HUES48 (cell line): ENCODE measurements around the gene SPRN.
A peak's percentile ranks its signal among the peaks of the same experiment; 100 is the strongest.
"Not testable (repeated sequence)": the region's sequence is repeated elsewhere in the genome, so short reads cannot be mapped to it uniquely, and the experiment has no call there.

Experiments
- H3K27ac ChIP-seq: one replicate; pipeline ENCODE4 v1.7.0; 2013; ENCODE audit warnings: low read depth, low read length, inconsistent platforms
- H3K27me3 ChIP-seq: 2 replicates; pipeline ENCODE4 v1.6.1; 2013; ENCODE audit warnings: mild to moderate bottlenecking, low read length; ENCODE audit not compliant: control insufficient read depth, insufficient read depth
- H3K36me3 ChIP-seq: 2 replicates; pipeline ENCODE4 v1.6.1; 2013; ENCODE audit warnings: low read length; ENCODE audit not compliant: control insufficient read depth, insufficient read depth
- H3K4me1 ChIP-seq: 2 replicates; pipeline ENCODE4 v1.6.1; 2013; ENCODE audit warnings: mild to moderate bottlenecking, low read length; ENCODE audit not compliant: control insufficient read depth, insufficient read depth
- H3K4me3 ChIP-seq: 2 replicates; pipeline ENCODE4 v1.5.1; 2013; ENCODE audit warnings: mild to moderate bottlenecking, low read depth, low read length
- H3K9ac ChIP-seq: 2 replicates; pipeline ENCODE4 v1.6.1; 2013; ENCODE audit warnings: mild to moderate bottlenecking, low read depth, low read length, moderate library complexity
- H3K9me3 ChIP-seq: 2 replicates; pipeline ENCODE4 v1.6.1; 2013; ENCODE audit warnings: low read length; ENCODE audit not compliant: control insufficient read depth, insufficient read depth

SPRN gene

GRCh38 chr10:133424601-133425000 is at the start of gene SPRN:
SPRN (minus strand) TSS chr10:133424625; CDS start chr10:133423681, 944 bp downstream.
- not testable (repeated sequence) for H3K27ac ChIP-seq, H3K9ac ChIP-seq, H3K4me1 ChIP-seq, H3K9me3 ChIP-seq
- Histone ChIP-seq H3K36me3 (peaks cover 12% of the 10 kb centered on the region; the same call in 1 of the 2 replicates), H3K27me3 (peaks cover 14% of the 10 kb centered on the region), H3K4me3 (peak within 1 kb of the TSS; percentile 41; the same call in 1 of the 2 replicates)

GRCh38 chr10:133474027-133474426 is 49.6 kb upstream of the SPRN start:
- Histone ChIP-seq H3K4me1 (no peaks in the 10 kb centered on the region), H3K9me3 (peaks cover 64% of the 10 kb centered on the region), H3K27me3 (no peaks in the 10 kb centered on the region)

GRCh38 chr10:133473270-133473669 is 48.8 kb upstream of the SPRN start:
- Histone ChIP-seq H3K9ac (no peak overlapping the region), H3K9me3 (peaks cover 67% of the 10 kb centered on the region), H3K36me3 (no peaks in the 10 kb centered on the region)

More at GRCh38 chr10:133474027-133474426, 49.6 kb upstream of the SPRN start:
- no peaks in the 10 kb centered on the region for H3K36me3 ChIP-seq
- H3K9ac ChIP-seq = no peak overlapping the region
- no peak overlapping the region for H3K4me3 ChIP-seq
- no peak overlapping the region for H3K27ac ChIP-seq

GRCh38 chr10:133471300-133472109 is 47.1 kb upstream of the SPRN start:
- Histone ChIP-seq H3K36me3 (no peaks in the 10 kb centered on the region), H3K4me1 (no peaks in the 10 kb centered on the region), H3K27me3 (no peaks in the 10 kb centered on the region), H3K4me3 (no peak overlapping the region), H3K9ac (no peak overlapping the region), H3K9me3 (peaks cover 80% of the 10 kb centered on the region), H3K27ac (no peak overlapping the region)

More at GRCh38 chr10:133473270-133473669, 48.8 kb upstream of the SPRN start:
- H3K27me3 ChIP-seq = no peaks in the 10 kb centered on the region
- H3K4me1 ChIP-seq = no peaks in the 10 kb centered on the region
- H3K27ac ChIP-seq = no peak overlapping the region
- H3K4me3 ChIP-seq = no peak overlapping the region

GRCh38 chr10:133469205-133469604 is 44.8 kb upstream of the SPRN start:
- not testable (repeated sequence) for H3K36me3 ChIP-seq, H3K27me3 ChIP-seq, H3K27ac ChIP-seq, H3K4me3 ChIP-seq, H3K9ac ChIP-seq, H3K4me1 ChIP-seq
- H3K9me3 ChIP-seq = peaks cover 80% of the 10 kb centered on the region

- peaks cover 82% of the 10 kb centered on the region for H3K9me3 ChIP-seq
These were observed 43.0 kb upstream of the SPRN start for GRCh38 chr10:133467286-133467911.

GRCh38 chr10:133466683-133467275 is 42.4 kb upstream of the SPRN start:
- Histone ChIP-seq H3K4me1 (no peaks in the 10 kb centered on the region), H3K27me3 (no peaks in the 10 kb centered on the region), H3K9me3 (peaks cover 82% of the 10 kb centered on the region), H3K9ac (no peak overlapping the region), H3K27ac (no peak overlapping the region), H3K4me3 (no peak overlapping the region), H3K36me3 (no peaks in the 10 kb centered on the region)

More at GRCh38 chr10:133467286-133467911, 43.0 kb upstream of the SPRN start:
- Histone ChIP-seq H3K4me3 (no peak overlapping the region), H3K27ac (no peak overlapping the region), H3K4me1 (no peaks in the 10 kb centered on the region), H3K36me3 (no peaks in the 10 kb centered on the region), H3K9ac (no peak overlapping the region), H3K27me3 (no peaks in the 10 kb centered on the region)

- Histone ChIP-seq H3K4me3 (no peak overlapping the region), H3K9ac (no peak overlapping the region), H3K27ac (no peak overlapping the region), H3K9me3 (peaks cover 82% of the 10 kb centered on the region), H3K27me3 (no peaks in the 10 kb centered on the region), H3K36me3 (no peaks in the 10 kb centered on the region), H3K4me1 (no peaks in the 10 kb centered on the region)
These were observed 41.6 kb upstream of the SPRN start for GRCh38 chr10:133465950-133466474.

- Histone ChIP-seq H3K36me3 (no peaks in the 10 kb centered on the region), H3K27me3 (no peaks in the 10 kb centered on the region), H3K4me3 (no peak overlapping the region), H3K9ac (no peak overlapping the region), H3K27ac (no peak overlapping the region), H3K9me3 (peaks cover 81% of the 10 kb centered on the region), H3K4me1 (no peaks in the 10 kb centered on the region)
These were observed 40.9 kb upstream of the SPRN start for GRCh38 chr10:133465191-133465949.

GRCh38 chr10:133464582-133465031 is 40.2 kb upstream of the SPRN start:
- H3K27me3 ChIP-seq = no peaks in the 10 kb centered on the region
- no peak overlapping the region for H3K4me3 ChIP-seq
- no peak overlapping the region for H3K27ac ChIP-seq
- no peak overlapping the region for H3K9ac ChIP-seq
- H3K36me3 ChIP-seq = no peaks in the 10 kb centered on the region
- H3K4me1 ChIP-seq = no peaks in the 10 kb centered on the region
- H3K9me3 ChIP-seq = peaks cover 80% of the 10 kb centered on the region
